K562 (cell line): Measurements from ENCODE around the gene AP1S3. TPM values are rescaled to one million over a fixed set of nuclear protein-coding genes. Genes with fewer than 3 reads are reported as not detected.

ENCODE experiments used
- BCL6 ChIP-seq: fragments of 250-450 bp; sonication (Bioruptor Pico); IDR thresholded peaks from 2 replicates; pipeline ENCODE4 v1.4.0; 2020
- CEBPB ChIP-seq: fragments of 450-650 bp; IDR thresholded peaks from 2 replicates; pipeline ENCODE4 v1.6.1; 2016; ENCODE audit warnings: missing genetic modification characterization, missing compliant biosample characterization
- NRF1 ChIP-seq, 2 experiments: fragments of 450-650 bp; IDR thresholded peaks in 1 of 2; conservative IDR thresholded peaks in 1 of 2; 2 replicates each; pipeline ENCODE4 v1.6.1; 2014; ENCODE audit warnings: mild to moderate bottlenecking in 2 of 2
- TAL1 ChIP-seq: fragments of 450-650 bp; IDR thresholded peaks from 2 replicates; pipeline ENCODE4 v1.6.1; 2016; ENCODE audit warnings: mild to moderate bottlenecking
- ZBTB5 ChIP-seq: fragments of 450-650 bp; IDR thresholded peaks from 2 replicates; pipeline ENCODE4 v1.6.1; 2017; ENCODE audit warnings: antibody characterized with exemption
- polyA plus RNA-seq, 8 experiments: library from polyadenylated mRNA; depleted of rRNA in 4 of 8; stranded (reverse) in 5 of 8; unstranded in 3 of 8; fragments of >200 nt; fragmentation: Nextera tagmentation in 2 of 8; fragmentation: Illumina TruSeq in 1 of 8; extraction: Ambion mirVana in 2 of 8; extraction: Trizol in 1 of 8; gene quantifications; 2 replicates each; pipeline versions ENCODE4 v1.2.1 to v1.2.3, GENCODE V29; 2011 to 2014; ENCODE audit warnings: inconsistent platforms in 1 of 8, missing spikeins in 1 of 8
- total RNA-seq, 7 experiments: library from RNA; depleted of rRNA in 6 of 7; stranded (reverse); fragments of >200 nt in 6 of 7; fragmentation: Illumina TruSeq in 2 of 7; extraction: Trizol in 2 of 7; gene quantifications; 2 replicates each; pipeline versions ENCODE4 v1.2.1 to v1.2.3, GENCODE V29; 2011 to 2021; ENCODE audit warnings: low replicate concordance in 1 of 7
- TF ChIP-seq, protein P1 (sequence below): fragments of 150-350 bp; conservative IDR thresholded peaks from 2 replicates; pipeline ENCODE4 v1.6.1; 2014; ENCODE audit warnings: low read length

The AP1S3 gene
- total and polyA plus RNA-seq, 9 of the 15 experiments (the other 6 are each of a cell fraction or from before 2014, with no cell fraction given) = 0.50 to 3.8 (median 2.1) TPM

DNA sequence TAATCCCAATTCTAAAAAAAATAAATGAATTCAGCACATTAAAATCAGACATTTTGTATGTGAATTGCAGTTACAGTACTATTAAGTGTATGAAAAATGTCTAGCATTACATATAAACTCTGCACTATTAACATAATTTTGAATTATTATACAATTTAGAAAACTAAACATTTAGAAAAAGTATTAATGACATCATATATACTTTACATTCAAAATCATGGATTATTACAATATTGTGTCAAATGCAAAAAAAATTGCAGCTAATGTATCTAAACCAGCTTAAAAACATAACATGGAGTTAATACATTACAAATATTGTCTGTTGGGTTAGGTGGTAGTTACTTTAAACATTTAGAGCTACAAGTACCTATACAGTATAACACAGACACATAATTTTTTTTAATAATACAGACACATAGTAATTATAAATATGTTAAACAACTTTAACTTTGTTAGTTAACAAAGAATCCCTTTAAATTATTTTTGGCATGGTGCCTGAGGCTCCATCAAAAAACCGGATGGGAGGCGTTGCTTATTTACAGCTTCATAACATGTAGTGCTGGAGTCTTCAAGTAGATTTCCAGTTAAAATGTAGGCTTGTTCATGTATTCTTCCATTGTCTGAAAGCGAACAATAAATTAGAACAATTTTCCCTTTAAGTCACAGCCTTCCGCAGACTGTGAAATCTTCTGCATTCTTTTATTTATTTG lies 79.1 kb downstream of the AP1S3 start (continued):
- TF ChIP-seq, protein P1, sequence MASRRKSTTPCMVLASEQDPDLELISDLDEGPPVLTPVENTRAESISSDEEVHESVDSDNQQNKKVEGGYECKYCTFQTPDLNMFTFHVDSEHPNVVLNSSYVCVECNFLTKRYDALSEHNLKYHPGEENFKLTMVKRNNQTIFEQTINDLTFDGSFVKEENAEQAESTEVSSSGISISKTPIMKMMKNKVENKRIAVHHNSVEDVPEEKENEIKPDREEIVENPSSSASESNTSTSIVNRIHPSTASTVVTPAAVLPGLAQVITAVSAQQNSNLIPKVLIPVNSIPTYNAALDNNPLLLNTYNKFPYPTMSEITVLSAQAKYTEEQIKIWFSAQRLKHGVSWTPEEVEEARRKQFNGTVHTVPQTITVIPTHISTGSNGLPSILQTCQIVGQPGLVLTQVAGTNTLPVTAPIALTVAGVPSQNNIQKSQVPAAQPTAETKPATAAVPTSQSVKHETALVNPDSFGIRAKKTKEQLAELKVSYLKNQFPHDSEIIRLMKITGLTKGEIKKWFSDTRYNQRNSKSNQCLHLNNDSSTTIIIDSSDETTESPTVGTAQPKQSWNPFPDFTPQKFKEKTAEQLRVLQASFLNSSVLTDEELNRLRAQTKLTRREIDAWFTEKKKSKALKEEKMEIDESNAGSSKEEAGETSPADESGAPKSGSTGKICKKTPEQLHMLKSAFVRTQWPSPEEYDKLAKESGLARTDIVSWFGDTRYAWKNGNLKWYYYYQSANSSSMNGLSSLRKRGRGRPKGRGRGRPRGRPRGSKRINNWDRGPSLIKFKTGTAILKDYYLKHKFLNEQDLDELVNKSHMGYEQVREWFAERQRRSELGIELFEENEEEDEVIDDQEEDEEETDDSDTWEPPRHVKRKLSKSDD = no peak
- TF ChIP-seq TAL1 (no peak), ZBTB5 (no peak), BCL6 (CRISPR knock-in tag) (no peak), NRF1 (conservative IDR thresholded peaks at IDR 0.05 in 1 of 2, IDR thresholded peaks at IDR 0.05 in 1 of 2) (no peak), CEBPB (tag) (no peak)
